NT2/D1 (cell line): ENCODE measurements around the gene RIMBP2.

ENCODE experiments used
- SUZ12 ChIP-seq: IDR thresholded peaks from 2 replicates; pipeline ENCODE4 v1.6.1; 2011; ENCODE audit not compliant: insufficient read length, insufficient read depth; ENCODE audit errors: extremely low read depth
- YY1 ChIP-seq: IDR thresholded peaks from 2 replicates; pipeline ENCODE4 v1.6.1; 2011; ENCODE audit not compliant: insufficient read length, insufficient read depth

- TF ChIP-seq YY1 (no peak), SUZ12 (no peak)
Observed at GRCh38 chr12:130687796-130688778, 28.0 kb downstream of the RIMBP2 start.
